ENCODE results near the gene EDRF1.

GRCh38 chr10:125699562-125700143, 19.9 kb upstream of the EDRF1 start:
- TF ChIP-seq CTCF (IDR thresholded peaks at IDR 0.05) = no peak
- TF ChIP-seq POLR2A (IDR thresholded peaks at IDR 0.05) = no peak
